Keratinocyte (primary cell): ENCODE measurements around the gene TBXAS1.

Source experiments
- CTCF ChIP-seq, 3 experiments: IDR thresholded peaks in 1 of 3; conservative IDR thresholded peaks in 1 of 3; optimal IDR thresholded peaks in 1 of 3; 2 replicates in 2 of 3; 3 replicates in 1 of 3; pipeline versions ENCODE3 to v1.5.1; 2011; ENCODE audit warnings: low read length in 3 of 3, mild to moderate bottlenecking in 3 of 3, moderate library complexity in 2 of 3, control low read depth in 1 of 3, inconsistent platforms in 1 of 3; ENCODE audit not compliant: insufficient read depth in 2 of 3; ENCODE audit errors: extremely low read depth in 1 of 3
- EZH2 ChIP-seq: IDR thresholded peaks from one replicate; pipeline ENCODE4 v1.6.1; 2012; ENCODE audit warnings: inconsistent platforms, mild to moderate bottlenecking, low read length, moderate library complexity

- TF ChIP-seq EZH2 = no peak
- TF ChIP-seq CTCF (optimal IDR thresholded peaks at IDR 0.05 in 1 of 3, IDR thresholded peaks at IDR 0.05 in 1 of 3, conservative IDR thresholded peaks at IDR 0.05 in 1 of 3; ENCODE audit: extremely low read depth in 1 of 3, insufficient read depth in 2 of 3, low read length in 3 of 3) = no peak
These were observed 121.9 kb downstream of the TBXAS1 start for GRCh38 chr7:139950881-139951525.
